NCI-H510A (cell line): ENCODE data around the gene MYO5B.

Experiments used
- DNase-seq: peaks from one replicate; lab custom pipeline; 2025; lab: John Stamatoyannopoulos, UW

MYO5B gene

GRCh38 chr18:49880661-49881060, 314.3 kb downstream of the MYO5B start:
- DNase-seq = no peak

DNA sequence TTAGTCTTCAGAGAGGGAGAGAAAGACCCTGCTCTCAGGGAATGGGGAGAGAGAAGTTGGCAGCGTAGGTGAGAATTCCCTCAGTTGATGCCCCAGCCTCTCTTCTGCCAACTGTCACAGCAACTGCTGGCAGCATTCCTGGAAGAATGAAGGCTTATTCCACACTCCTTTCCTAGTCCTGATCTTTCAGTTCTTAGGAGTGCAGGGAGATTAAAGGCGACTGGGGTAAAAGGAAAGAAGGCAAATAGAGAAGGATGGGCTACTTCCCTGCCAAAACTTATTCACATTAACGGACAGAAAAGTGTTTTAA, 315.7 kb downstream of the MYO5B start:
- no peak for DNase-seq

DNA sequence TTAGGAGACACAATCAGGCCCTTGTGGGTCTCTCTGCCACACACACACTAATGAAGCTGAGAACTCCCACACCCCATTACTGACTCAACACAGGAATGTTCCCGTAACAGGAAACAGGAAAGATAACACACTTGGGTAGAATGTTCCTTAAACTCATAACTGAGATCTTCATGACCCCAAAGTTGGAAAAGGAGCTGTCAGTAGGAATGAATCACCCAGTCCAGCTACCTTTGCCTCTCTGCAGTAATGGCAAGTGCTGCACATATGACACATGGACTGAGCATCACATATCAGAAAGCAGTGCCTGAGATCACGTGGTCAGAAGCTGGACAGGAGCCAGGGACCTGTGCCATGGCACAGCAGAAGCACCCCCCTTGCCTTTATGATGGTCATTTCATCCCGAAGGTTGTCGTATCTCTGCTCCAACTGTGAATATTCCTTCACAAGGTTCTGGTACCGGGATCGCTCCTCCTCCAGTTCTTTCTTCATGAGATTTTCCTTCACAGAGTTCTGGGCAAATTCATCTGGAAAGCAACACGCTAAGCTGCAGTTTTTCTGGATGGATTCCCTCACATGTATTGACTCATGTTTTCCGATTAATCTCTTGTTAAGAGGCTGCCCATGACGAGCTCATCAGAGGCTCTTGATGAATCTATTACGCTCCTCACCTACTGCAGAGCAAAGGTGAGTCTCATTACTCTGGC, 316.2 kb downstream of the MYO5B start:
- DNase-seq = no peak

GRCh38 chr18:49878015-49878414, 316.9 kb downstream of the MYO5B start:
- no peak for DNase-seq

DNA sequence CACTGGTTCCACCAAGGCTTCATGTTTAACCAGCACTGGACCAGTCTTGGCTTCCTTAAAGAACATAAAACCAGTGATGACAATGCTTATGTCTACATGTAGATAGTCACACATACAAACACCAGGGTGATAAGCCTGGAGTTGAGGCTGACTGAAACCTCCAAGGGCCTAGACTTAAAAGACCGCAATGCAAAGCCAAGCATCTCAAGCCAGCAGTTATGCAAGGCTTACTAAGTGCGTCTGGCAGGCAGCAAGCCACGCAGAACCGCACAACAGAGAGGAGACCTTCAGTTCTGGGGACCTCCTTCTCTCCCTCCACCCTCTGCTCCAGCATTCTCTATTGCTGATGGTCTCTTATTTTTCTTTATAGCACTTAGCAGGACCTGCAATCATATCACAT, 318.4 kb downstream of the MYO5B start:
- no peak for DNase-seq

- DNase-seq = no peak
Observed at GRCh38 chr18:49875783-49876182, 319.2 kb downstream of the MYO5B start.

GRCh38 chr18:49875155-49875554, 319.8 kb downstream of the MYO5B start:
- DNase-seq = no peak

- DNase-seq = no peak
Observed at GRCh38 chr18:49874238-49874637, 320.7 kb downstream of the MYO5B start.

- no peak for DNase-seq
Observed at GRCh38 chr18:49869354-49869753, 325.6 kb downstream of the MYO5B start.

- DNase-seq = no peak
Observed at GRCh38 chr18:49866680-49867079, 328.3 kb downstream of the MYO5B start.

DNA sequence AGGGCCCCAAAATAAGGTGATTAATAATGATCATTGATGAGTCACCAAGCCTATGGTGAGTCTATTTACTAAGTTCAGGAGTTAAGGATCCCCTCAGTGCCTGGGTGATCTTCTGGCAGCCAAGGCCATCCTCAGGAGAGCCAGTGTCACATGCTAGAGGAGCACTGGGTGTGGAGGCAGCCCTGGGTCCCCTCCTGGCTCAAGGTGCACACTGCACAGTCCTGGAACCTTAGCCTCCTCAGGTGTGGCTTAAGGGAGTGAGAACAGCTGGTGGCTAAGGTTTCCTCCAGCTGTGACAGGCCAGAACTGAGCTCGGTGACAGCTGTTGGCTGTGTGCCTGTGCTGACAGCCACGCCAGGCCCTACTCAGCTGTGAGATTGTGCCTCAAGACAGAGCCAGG, 329.5 kb downstream of the MYO5B start:
- DNase-seq = no peak

DNA sequence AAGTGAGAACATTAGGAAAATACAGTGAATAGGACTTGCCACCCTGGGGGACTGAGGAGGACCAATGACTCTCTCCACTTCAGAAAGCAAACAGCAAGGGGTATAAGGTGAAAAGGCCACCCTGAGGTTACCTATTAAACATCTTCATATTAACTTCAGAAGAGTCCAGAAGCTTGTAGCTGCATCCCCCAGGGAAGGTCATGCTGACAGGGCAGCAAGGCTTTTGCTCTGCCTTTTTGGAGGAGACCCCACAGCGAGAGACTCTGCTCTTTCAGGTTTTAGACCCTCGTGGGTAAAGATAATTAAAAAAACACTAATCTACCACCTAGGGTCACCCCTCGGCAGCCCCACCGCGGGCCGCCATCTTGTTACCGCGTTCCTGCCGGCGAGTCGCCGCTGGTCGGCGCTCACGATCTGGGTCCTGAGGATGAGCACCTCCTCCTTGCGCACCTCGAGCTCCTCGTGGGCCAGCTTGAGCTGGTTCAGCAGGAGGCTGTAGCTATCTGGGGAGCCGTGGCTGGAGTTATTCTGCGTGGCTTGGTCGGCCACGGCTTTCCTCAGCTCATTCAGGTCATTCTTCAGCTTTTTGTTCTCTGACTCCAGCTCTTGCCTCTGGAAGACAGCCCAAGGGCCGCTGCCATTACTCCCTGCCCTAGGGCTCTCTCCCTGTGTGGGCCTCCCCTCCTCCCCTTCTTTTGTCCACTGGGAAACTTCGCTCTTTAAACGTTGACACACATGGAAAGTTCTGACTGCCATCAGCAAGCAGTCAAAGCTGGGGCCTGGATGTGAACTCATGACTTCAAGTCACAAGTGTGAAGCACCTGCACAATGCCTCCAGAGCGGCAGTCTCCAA, 331.0 kb downstream of the MYO5B start:
- DNase-seq = no peak

DNA sequence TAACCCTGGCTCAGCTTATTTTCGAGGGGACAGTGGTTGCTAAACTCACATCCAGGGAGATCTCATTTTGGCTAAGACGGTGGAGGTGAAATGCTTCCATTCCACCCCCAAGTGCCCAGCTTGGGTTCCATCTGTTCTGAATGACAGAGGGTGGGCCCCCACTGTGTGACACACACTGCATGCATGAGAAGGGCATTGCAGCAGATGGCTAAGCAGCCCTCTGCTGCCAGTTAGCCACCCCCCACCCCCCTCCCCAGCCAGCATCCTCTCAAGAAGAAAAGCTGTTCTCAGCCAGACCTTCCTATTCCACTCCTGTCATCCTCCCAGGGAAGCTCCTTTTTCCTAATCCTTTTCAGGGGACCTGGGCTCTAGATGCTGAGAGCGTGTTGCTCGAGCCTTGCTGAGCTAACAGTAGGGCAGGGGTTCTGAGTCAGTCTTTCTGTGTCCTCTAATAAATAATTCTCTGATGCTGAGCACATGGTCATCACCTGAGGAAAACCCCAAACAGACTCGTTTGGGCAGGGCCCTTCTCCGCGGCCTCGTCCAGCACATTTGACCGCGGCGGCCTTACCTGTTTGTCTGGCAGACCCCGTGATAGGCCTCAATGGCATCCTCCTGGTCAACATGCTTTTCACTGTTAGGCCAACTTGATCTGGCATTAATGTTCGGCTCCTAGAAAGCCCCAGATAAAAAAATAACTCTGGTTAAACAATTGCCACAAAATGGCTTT, 332.1 kb downstream of the MYO5B start:
- no peak for DNase-seq

DNA sequence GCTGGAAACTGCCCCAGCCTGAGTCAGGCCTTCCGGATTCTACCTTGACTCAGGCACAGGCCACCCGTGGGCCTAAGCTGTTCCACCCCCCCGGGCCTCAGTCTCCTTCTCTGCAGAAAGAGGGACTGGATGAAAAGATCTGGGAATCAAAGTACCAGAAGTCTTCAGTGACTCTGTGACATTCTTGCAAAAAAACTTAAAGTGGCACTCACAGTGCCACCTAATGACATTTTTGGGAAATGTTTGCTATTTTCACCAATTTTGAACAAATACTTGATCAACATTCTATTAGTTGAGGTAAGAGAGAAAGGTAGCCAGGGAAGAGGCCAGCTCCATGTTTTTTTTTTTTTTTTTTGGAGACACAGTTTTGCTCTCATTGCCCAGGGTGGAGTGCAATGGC, 333.3 kb downstream of the MYO5B start:
- no peak for DNase-seq

- DNase-seq = no peak
Observed at GRCh38 chr18:49859725-49860124, 335.2 kb downstream of the MYO5B start.

DNA sequence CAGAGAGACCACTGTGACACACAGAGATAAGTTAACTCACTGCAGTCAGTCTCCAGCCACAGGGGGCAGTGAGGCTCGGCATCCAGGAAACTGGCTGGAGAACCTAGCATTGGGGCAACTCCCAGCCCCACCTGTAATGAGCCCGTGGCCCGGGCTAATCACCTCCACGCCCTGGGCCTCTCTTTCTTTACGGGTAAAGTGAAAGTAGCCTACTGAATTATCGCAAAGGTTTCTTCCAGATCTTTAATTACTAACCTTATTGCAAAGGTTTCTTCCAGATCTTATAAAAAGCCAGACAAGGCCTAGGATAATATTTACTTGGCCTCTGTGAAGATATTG, 336.0 kb downstream of the MYO5B start:
- DNase-seq = no peak

GRCh38 chr18:49858309-49859020, 336.5 kb downstream of the MYO5B start:
- DNase-seq = no peak

GRCh38 chr18:49857708-49858107, 337.2 kb downstream of the MYO5B start:
- DNase-seq = no peak

DNA sequence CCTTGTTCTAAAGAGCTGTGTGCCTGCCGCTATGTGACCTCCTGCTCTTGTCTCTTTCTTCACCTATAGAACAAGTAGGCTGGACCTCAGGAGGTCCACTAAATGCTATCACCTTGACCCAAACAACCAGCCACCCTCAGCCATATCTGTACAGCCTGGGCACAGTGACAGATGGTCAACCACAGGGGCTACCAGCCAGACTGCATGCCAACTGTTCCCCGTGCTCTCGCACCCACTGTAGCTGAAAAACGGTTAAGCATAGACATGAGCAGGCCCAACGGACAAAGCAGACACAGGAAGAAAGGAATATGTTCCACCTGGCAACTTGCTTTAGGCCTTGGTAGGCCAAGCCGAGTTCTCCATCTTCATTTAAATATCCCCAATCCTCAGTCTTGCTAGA, 338.5 kb downstream of the MYO5B start:
- DNase-seq = no peak

GRCh38 chr18:49855711-49856415, 339.1 kb downstream of the MYO5B start:
- no peak for DNase-seq

DNA sequence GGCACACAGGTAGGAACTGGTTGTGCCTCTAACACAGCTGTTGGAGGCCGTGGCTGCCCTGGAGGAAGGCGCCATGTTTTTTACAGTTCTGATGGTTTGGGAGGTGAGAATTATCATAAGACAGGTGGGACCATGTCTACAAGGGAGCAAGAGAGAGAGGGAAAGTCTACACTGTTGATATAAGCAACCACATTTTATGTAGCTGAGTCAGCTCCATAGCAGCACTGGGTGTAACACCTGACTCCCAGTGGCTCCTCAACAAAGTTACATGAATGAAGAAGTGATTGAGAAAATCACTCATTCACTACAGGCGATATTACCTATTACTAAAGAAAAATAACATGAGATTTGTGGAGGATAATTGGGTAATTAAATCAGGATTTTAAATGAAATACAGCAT, 340.3 kb downstream of the MYO5B start:
- DNase-seq = no peak

DNA sequence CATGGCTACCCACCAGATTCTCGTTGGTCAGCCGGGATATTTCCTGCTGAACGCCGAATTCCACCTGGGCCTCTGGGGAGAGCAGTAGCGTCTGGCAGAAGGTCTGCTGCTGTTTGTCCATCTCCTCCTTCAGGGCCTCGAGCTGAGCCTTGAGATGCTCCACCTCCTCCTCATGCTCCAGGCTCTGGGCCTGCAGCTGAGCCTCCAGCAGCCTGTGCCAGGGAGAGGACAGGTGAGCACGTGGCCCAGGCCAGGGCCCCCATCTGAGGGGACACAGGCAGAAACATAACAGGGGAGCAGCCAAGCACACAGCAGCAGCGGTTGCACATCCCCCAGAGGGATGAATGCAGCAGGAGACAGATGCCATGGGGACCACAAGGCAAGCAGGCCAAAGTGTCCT, 341.5 kb downstream of the MYO5B start:
- no peak for DNase-seq
